ENCODE measurements around the gene SPDEF.

SPDEF gene

DNA sequence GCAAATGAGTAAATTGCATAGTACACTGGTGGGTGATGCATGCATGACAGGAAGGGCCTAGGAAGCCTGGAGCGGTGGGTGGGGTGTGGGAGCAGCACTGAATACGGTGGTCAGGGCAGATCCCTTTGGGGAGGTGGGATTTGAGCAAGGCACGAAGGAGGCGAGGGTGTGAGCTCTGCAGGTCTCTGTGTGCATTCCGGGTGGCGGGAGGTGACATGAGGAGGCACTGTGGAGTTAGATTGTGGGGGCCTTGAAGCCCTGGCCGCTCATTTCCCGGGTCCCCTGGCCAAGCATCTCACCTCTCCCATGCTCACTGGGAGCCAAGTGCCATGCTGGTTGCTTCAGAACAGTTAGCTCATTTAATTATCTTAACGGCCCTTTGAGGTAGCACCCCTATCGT is 6.2 kb upstream of the SPDEF start:
- no peak for DNase-seq

GRCh38 chr6:34561227-34561530 is 5.0 kb upstream of the SPDEF start:
- no peak for DNase-seq

GRCh38 chr6:34560366-34561226 is 4.5 kb upstream of the SPDEF start:
- no peak for DNase-seq

GRCh38 chr6:34559651-34560365 is 3.7 kb upstream of the SPDEF start:
- DNase-seq = no peak

DNA sequence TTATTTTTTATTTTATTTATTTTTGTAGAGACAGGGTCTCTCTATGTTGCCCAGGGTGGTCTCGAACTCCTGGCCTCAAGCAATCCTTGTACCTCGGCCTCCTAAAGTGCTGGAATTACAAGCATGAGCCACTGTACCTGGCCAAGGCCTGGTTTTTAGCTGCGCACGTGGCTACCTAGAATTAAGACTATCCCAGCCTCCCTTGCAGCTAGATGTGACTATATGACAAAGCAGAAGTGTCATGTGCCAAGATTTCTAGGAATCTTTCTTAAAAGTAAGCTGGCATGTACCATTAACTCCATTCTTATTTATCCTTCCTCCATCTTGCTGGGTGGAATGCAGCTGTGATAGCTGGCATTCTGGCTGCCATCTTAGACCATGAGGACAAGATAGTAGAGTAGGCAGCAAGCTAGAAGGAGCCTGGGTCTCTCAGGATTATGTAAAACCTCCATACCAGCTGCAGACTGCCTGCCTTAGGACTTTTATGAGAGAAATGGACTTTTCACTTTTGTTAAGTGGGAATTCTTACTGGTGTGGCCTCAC is 2.1 kb upstream of the SPDEF start:
- DNase-seq = no peak

- DNase-seq = no peak
These were observed 1.1 kb upstream of the SPDEF start for GRCh38 chr6:34557228-34557627.

DNA sequence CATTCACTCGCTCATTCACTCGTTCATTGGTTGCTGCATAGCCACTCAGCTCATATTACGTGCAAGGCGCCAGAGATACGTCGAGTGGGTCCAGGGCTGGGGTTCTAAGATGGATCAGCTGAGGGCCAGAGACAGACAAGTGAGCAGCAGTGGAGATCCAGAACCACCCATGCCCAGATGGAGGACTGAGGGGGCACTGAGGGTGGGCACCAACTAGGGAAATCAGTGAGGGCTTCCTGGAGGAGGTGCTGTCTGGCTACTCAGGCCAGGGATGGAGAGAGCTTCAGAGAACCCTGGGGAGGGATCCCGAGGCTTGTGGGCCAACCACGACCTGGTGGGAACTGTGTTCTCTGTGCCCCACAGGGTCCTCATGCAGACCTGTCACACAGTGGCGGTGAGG is 364 bp upstream of the SPDEF start:
- DNase-seq = no peak

DNA sequence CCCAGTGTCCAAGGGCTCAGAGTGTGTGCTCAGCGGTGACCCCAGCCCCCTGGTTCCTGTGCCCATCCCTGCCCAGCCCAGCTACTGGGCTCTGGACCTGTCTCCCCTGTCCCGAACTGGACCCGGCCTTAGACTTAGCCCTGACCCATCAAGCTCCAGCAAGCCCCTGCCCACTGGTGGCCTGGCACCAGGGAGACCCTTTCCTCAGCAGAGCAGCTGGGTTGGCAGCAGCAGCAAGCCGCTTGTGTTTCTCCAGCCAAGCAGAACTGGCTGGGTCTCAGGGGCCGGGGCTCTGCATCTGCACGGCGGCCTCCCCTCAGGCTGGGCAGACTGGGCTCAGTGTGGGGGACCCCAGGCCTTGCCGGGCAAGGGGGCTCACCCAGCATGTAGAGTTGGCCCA is 801 bp downstream of the SPDEF start:
- DNase-seq = no peak

- no peak for DNase-seq
These were observed 1.2 kb downstream of the SPDEF start for GRCh38 chr6:34555007-34555322.

GRCh38 chr6:34554291-34555006 is 1.7 kb downstream of the SPDEF start:
- no peak for DNase-seq

- no peak for DNase-seq
These were observed 2.4 kb downstream of the SPDEF start for GRCh38 chr6:34553750-34554149.

GRCh38 chr6:34553146-34553545 is 3.0 kb downstream of the SPDEF start:
- no peak for DNase-seq

DNA sequence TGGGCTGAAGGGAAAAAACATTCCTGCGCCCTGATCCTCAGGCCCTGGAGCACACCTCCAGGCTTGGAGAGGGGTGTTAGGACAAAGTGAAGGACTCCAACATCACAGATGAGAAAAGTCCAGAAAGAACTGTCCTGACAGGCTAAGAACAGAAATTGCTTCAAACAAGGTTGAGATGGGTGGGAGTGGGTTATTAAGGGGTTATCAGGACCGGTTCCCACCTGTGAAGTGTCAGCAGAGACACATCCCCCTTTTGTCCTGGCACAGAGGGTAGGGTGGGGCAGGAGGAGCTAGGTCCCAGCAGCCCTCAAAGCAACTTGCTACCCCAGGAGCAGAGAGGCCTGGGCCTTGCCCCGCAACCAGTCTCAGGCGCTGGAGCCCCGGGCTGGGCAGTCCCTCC is 3.5 kb downstream of the SPDEF start:
- DNase-seq = no peak

DNA sequence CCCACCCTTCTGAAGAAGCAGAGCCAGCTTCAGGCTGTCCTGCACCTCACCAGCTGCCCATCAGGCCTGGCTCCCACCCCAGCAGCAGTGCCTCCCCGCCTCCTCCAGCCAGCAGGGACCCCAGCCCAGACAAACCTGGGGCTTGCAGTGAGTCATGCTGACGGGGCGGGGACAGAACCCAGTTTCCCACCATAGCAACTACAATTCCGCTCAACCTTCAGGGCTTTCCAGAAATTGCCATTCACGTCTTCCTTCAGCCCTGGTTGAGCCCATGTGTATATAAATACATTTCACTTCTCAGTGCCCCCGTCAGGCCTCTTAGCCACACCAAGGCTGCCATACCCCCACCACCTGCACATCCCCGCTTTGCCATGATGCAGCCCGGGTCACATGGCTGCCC is 4.4 kb downstream of the SPDEF start:
- no peak for DNase-seq

GRCh38 chr6:34549804-34550202 is 6.3 kb downstream of the SPDEF start:
- DNase-seq = no peak

- no peak for DNase-seq
These were observed 6.9 kb downstream of the SPDEF start for GRCh38 chr6:34549026-34549803.

GRCh38 chr6:34547701-34548644 is 8.2 kb downstream of the SPDEF start:
- DNase-seq = no peak

- no peak for DNase-seq
These were observed 9.4 kb downstream of the SPDEF start for GRCh38 chr6:34546551-34547321.

- no peak for DNase-seq
These were observed 11.2 kb downstream of the SPDEF start for GRCh38 chr6:34544776-34545471.

DNA sequence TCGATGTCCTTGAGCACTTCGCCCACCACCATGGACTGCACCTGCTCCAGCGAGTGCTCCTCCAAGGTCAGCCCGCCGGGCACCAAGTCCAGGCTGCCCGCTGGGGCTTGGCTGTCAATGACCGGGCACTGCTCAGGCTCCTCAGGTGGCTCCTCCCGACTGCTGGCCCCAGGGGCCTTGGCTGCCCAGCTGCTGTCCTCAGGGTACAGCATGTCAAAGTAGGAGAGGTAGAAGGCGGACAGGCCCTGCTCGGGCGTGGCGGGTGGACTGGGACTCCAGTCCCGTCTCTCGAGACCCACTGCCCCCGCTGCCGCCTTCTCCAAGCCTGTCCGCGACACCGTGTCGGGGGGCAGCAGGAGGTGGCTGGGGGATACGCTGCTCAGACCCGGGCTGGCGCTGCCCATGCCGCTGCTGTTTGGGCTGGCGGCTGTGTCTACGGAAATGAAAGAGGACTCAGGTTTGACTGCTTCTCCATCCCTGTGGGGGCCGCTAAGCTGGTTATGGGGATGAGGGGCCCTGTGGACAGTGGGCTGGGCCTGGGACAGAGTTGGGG is 12.0 kb downstream of the SPDEF start:
- DNase-seq = no peak
